Measurements from ENCODE around the gene SH3BGRL.

Gene SH3BGRL

DNA sequence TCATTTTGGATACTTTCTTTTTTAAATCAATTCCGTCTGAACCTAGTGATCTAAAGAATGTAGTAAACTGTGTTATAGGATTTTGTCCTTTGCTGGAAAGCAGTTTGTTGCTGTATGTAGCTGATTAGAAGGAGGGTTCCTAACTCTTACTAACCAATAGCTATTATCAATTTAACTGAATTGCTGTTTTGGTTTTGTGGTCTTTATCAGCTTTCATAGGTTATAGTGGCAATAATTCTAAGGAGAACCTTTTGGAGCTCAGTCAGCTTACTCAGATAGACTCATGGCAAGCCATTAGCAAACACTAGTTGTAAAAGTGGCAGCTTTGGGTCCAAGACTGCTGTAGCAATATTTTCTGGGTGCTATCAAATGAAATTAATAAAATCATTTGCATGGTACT is 29.6 kb downstream of the SH3BGRL start:
- no peak for DNase-seq (ENCODE audit: low read depth)
- no peak overlapping the region for H3K4me3 ChIP-seq (ENCODE audit: low read length)
- TF ChIP-seq, protein P1, sequence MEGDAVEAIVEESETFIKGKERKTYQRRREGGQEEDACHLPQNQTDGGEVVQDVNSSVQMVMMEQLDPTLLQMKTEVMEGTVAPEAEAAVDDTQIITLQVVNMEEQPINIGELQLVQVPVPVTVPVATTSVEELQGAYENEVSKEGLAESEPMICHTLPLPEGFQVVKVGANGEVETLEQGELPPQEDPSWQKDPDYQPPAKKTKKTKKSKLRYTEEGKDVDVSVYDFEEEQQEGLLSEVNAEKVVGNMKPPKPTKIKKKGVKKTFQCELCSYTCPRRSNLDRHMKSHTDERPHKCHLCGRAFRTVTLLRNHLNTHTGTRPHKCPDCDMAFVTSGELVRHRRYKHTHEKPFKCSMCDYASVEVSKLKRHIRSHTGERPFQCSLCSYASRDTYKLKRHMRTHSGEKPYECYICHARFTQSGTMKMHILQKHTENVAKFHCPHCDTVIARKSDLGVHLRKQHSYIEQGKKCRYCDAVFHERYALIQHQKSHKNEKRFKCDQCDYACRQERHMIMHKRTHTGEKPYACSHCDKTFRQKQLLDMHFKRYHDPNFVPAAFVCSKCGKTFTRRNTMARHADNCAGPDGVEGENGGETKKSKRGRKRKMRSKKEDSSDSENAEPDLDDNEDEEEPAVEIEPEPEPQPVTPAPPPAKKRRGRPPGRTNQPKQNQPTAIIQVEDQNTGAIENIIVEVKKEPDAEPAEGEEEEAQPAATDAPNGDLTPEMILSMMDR (IDR thresholded peaks at IDR 0.05; ENCODE audit: insufficient read depth, low read depth, low read length, missing control alignments) = no peak

- no peak for DNase-seq (ENCODE audit: low read depth)
- H3K4me3 ChIP-seq (ENCODE audit: low read length) = no peak overlapping the region
- TF ChIP-seq, protein P1 (IDR thresholded peaks at IDR 0.05; ENCODE audit: insufficient read depth, low read depth, low read length, missing control alignments) = no peak
These were observed 30.3 kb downstream of the SH3BGRL start for GRCh38 chrX:81232218-81232617.

DNA sequence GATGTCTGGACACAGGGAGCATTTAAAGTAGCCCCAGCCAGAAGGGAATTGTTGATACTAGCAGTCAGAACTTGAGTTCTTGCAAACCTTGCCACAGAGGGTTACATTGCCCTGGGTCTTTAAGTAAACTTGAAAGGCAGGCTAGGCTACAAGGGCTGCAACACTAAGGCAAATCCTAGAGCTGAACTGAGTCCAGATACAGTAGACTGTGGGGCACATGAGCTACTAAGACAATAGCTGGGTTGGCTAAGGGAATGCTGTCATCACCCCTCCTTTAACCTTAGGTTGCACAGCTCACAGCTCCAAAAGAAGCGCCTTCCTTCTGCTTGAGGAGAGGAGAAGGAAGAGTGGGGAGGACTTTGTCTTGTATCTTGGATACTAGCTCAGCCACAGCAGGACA is 35.6 kb downstream of the SH3BGRL start:
- TF ChIP-seq, protein P1 (IDR thresholded peaks at IDR 0.05; ENCODE audit: insufficient read depth, low read depth, low read length, missing control alignments) = no peak
- peak; percentile 17 for DNase-seq (ENCODE audit: low read depth)
- H3K4me3 ChIP-seq (ENCODE audit: low read length) = no peak overlapping the region

GRCh38 chrX:81238166-81238565 is 36.3 kb downstream of the SH3BGRL start:
- no peak overlapping the region for H3K4me3 ChIP-seq (ENCODE audit: low read length)
- no peak for DNase-seq (ENCODE audit: low read depth)
- TF ChIP-seq, protein P1 (IDR thresholded peaks at IDR 0.05; ENCODE audit: insufficient read depth, low read depth, low read length, missing control alignments) = no peak

- DNase-seq (ENCODE audit: low read depth) = no peak
- TF ChIP-seq, protein P1 (IDR thresholded peaks at IDR 0.05; ENCODE audit: insufficient read depth, low read depth, low read length, missing control alignments) = no peak
- H3K4me3 ChIP-seq (ENCODE audit: low read length) = no peak overlapping the region
These were observed 38.9 kb downstream of the SH3BGRL start for GRCh38 chrX:81240701-81241331.

DNA sequence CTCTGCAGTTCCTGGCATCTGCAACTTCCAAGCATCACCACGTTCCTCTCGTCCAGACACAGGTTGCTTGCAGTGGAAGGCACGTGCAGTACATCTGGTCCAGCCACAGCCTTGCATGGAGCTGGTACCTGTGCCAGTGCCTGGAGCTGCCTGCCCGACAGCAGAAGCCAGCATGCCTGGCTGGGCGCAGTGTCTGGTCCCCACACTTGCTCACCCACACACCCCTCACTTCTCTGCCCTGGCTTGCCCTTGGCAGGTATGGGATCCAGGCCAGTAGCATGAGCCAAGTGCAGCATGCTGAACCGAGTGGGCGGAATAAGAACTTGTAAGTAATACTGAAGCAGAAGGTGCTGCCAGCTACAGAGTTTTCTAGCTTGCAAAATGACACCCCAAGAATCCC is 39.9 kb downstream of the SH3BGRL start:
- H3K4me3 ChIP-seq (ENCODE audit: low read length) = no peak overlapping the region
- TF ChIP-seq, protein P1 (IDR thresholded peaks at IDR 0.05; ENCODE audit: insufficient read depth, low read depth, low read length, missing control alignments) = no peak
- DNase-seq (ENCODE audit: low read depth) = peak; percentile 58

- H3K4me3 ChIP-seq (ENCODE audit: low read length) = no peak overlapping the region
- DNase-seq (ENCODE audit: low read depth) = no peak
- TF ChIP-seq, protein P1 (IDR thresholded peaks at IDR 0.05; ENCODE audit: insufficient read depth, low read depth, low read length, missing control alignments) = no peak
These were observed 54.0 kb downstream of the SH3BGRL start for GRCh38 chrX:81255876-81256275.
